22Rv1 (cell line): ENCODE data around the gene DGKB.

ENCODE experiments used
- ZFX ChIP-seq: fragments of 450-650 bp; IDR thresholded peaks from 2 replicates; pipeline ENCODE4 v1.6.1; 2017; ENCODE audit warnings: antibody characterized with exemption, borderline replicate concordance
- TF ChIP-seq, protein P1 (sequence below): fragments of 450-650 bp; IDR thresholded peaks from 2 replicates; pipeline ENCODE4 v1.5.1; 2017; ENCODE audit warnings: mild to moderate bottlenecking

DNA sequence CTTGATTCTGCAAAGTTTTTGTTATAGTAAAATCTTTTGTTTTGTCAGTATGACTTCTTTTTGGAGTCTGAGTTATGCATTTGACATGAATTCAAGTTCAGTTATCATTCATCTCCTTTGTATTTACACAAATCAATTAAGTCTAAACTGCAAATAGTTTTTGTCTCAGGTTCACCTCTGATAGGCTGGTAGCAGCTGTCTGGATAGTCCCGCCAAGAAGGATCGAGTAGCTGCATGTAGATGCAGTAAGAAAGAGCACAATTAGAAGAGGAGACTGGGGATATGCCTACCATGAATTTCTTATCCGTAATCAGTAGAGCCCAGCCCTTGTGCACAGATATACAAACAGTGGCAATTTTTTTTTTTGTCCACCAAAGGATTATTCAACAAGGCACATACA lies 520.6 kb downstream of the DGKB start:
- TF ChIP-seq, protein P1, sequence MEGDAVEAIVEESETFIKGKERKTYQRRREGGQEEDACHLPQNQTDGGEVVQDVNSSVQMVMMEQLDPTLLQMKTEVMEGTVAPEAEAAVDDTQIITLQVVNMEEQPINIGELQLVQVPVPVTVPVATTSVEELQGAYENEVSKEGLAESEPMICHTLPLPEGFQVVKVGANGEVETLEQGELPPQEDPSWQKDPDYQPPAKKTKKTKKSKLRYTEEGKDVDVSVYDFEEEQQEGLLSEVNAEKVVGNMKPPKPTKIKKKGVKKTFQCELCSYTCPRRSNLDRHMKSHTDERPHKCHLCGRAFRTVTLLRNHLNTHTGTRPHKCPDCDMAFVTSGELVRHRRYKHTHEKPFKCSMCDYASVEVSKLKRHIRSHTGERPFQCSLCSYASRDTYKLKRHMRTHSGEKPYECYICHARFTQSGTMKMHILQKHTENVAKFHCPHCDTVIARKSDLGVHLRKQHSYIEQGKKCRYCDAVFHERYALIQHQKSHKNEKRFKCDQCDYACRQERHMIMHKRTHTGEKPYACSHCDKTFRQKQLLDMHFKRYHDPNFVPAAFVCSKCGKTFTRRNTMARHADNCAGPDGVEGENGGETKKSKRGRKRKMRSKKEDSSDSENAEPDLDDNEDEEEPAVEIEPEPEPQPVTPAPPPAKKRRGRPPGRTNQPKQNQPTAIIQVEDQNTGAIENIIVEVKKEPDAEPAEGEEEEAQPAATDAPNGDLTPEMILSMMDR: no peak
- TF ChIP-seq ZFX: no peak
